Loucy (cell line): ENCODE results near the gene G0S2.

Source experiments
- H2AFZ ChIP-seq: fragments of 200-600 bp; sonication (generic); 2 replicates; pipeline ENCODE4 v1.6.0; 2016; ENCODE audit warnings: antibody characterized with exemption, mild to moderate bottlenecking, low read length, moderate library complexity
- H3F3A ChIP-seq: fragments of 200-600 bp; 2 replicates; pipeline ENCODE4 v1.6.0; 2016; ENCODE audit warnings: antibody characterized with exemption, low read depth, mild to moderate bottlenecking
- H3K27me3 ChIP-seq: fragments of 200-600 bp; sonication (generic); 2 replicates; pipeline ENCODE4 v1.6.1; 2014; ENCODE audit warnings: low read length, mild to moderate bottlenecking; ENCODE audit not compliant: insufficient read depth, poor library complexity, severe bottlenecking
- H3K36me3 ChIP-seq: fragments of 200-600 bp; sonication (generic); 2 replicates; pipeline ENCODE4 v1.6.1; 2016; ENCODE audit warnings: low read length; ENCODE audit not compliant: insufficient read depth
- H3K4me1 ChIP-seq: fragments of 200-600 bp; sonication (generic); 2 replicates; pipeline ENCODE4 v1.5.1; 2014; ENCODE audit warnings: low read length, mild to moderate bottlenecking; ENCODE audit not compliant: insufficient read depth, poor library complexity, severe bottlenecking
- H3K4me2 ChIP-seq: fragments of 200-600 bp; sonication (generic); 2 replicates; pipeline ENCODE4 v1.6.0; 2014; ENCODE audit warnings: antibody characterized with exemption, low read length, low read depth, mild to moderate bottlenecking; ENCODE audit not compliant: poor library complexity, severe bottlenecking
- H3K4me3 ChIP-seq: fragments of 200-600 bp; sonication (generic); 2 replicates; pipeline ENCODE4 v1.5.1; 2014; ENCODE audit warnings: low read length, mild to moderate bottlenecking, mixed read lengths; ENCODE audit not compliant: poor library complexity, severe bottlenecking
- H3K79me2 ChIP-seq: fragments of 200-600 bp; sonication (generic); 2 replicates; pipeline ENCODE4 v1.6.1; 2014; ENCODE audit warnings: low read length; ENCODE audit not compliant: insufficient read depth
- H3K9ac ChIP-seq: fragments of 200-600 bp; sonication (generic); 2 replicates; pipeline ENCODE4 v1.6.0; 2014; ENCODE audit warnings: mild to moderate bottlenecking, low read depth, low read length, moderate library complexity; ENCODE audit not compliant: poor library complexity, severe bottlenecking
- H3K9me2 ChIP-seq: fragments of 200-600 bp; sonication (generic); replicated peaks from 2 replicates; pipeline ENCODE4 v1.6.1; 2016; ENCODE audit warnings: low read depth, low read length, mixed read lengths
- H3K9me3 ChIP-seq: fragments of 200-600 bp; sonication (generic); 2 replicates; pipeline ENCODE4 v1.6.1; 2014; ENCODE audit warnings: mild to moderate bottlenecking, antibody characterized with exemption, low read length, low read depth; ENCODE audit not compliant: insufficient read depth
- H4K20me1 ChIP-seq: fragments of 200-600 bp; sonication (generic); 2 replicates; pipeline ENCODE4 v1.6.0; 2014; ENCODE audit warnings: antibody characterized with exemption, low read length, mild to moderate bottlenecking; ENCODE audit not compliant: insufficient read depth, poor library complexity, severe bottlenecking
- CTCF ChIP-seq: fragments of 200-600 bp; sonication (generic); conservative IDR thresholded peaks from 2 replicates; pipeline ENCODE4 v1.5.1; 2014; ENCODE audit warnings: mild to moderate bottlenecking, antibody characterized with exemption, low read length
- EZH2phosphoT487 ChIP-seq: fragments of 200-600 bp; IDR thresholded peaks from 2 replicates; pipeline ENCODE4 v1.6.1; 2018; ENCODE audit warnings: antibody characterized with exemption, mild to moderate bottlenecking, moderate library complexity, borderline replicate concordance

Gene G0S2

GRCh38 chr1:209717818-209718217 lies 42.6 kb downstream of the G0S2 start:
- TF ChIP-seq CTCF (no peak), EZH2phosphoT487 (no peak)
- H3K4me3 ChIP-seq = no peak overlapping the region
- H3K4me2 ChIP-seq = no peak overlapping the region

DNA sequence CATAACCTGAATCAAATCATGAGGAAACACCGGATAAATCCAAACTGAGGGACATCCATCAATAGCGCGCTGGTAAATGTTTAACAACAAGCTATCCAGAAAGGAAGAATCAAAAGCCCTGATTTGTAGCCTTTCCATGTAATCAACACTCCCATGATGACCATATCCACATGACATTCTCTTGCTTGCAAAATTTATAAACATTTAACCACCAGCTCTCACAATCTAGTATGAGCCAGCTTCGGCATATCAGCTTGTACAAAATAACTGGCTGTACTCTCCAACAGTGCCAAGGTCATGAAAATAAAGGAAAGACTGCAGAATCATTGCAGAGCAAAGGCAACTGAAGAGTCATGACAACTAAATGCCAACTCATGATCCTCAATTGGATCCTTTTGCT lies 45.1 kb downstream of the G0S2 start:
- Histone ChIP-seq H3K36me3 (no peaks in the 10 kb centered on the region), H3F3A (no peaks in the 10 kb centered on the region), H3K9me2 (no peaks in the 10 kb centered on the region), H2AFZ (no peak overlapping the region), H3K4me1 (no peaks in the 10 kb centered on the region), H3K9ac (no peak overlapping the region), H3K79me2 (no peaks in the 10 kb centered on the region), H3K27me3 (no peaks in the 10 kb centered on the region), H4K20me1 (no peaks in the 10 kb centered on the region), H3K4me3 (no peak overlapping the region), H3K4me2 (no peak overlapping the region), H3K9me3 (no peaks in the 10 kb centered on the region)
- TF ChIP-seq EZH2phosphoT487 (no peak), CTCF (no peak)

More at GRCh38 chr1:209717818-209718217, 42.6 kb downstream of the G0S2 start:
- no peaks in the 10 kb centered on the region for H3K79me2 ChIP-seq
- H3K9me2 ChIP-seq = no peaks in the 10 kb centered on the region
- H3K27me3 ChIP-seq = no peaks in the 10 kb centered on the region
- no peaks in the 10 kb centered on the region for H3F3A ChIP-seq
- no peaks in the 10 kb centered on the region for H4K20me1 ChIP-seq
- no peaks in the 10 kb centered on the region for H3K9me3 ChIP-seq
- H3K36me3 ChIP-seq = no peaks in the 10 kb centered on the region
- H2AFZ ChIP-seq = no peak overlapping the region
- no peak overlapping the region for H3K9ac ChIP-seq
- H3K4me1 ChIP-seq = no peaks in the 10 kb centered on the region

DNA sequence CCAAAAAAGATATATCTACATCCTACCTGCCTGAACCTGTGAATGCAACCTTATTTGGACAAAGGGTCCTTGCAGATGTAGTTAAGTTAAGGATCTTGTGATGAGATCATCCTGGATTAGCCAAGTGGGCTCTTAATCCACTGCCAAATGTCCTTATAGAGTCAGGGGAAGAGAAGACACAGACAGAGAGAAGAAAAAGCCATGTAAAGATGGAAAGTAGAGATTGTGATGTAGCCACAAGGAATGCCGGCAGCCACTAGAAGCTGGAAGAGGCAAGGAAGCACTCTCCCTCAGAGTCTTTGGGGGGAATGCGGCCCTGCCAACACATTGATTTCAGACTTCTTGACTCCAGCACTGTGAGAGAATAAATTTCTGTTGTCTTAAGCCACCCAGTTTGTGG lies 45.6 kb downstream of the G0S2 start:
- Histone ChIP-seq H2AFZ (no peak overlapping the region), H3K79me2 (no peaks in the 10 kb centered on the region), H3K4me2 (no peak overlapping the region), H3K9me3 (no peaks in the 10 kb centered on the region), H3K4me1 (no peaks in the 10 kb centered on the region), H3K4me3 (no peak overlapping the region), H3K27me3 (no peaks in the 10 kb centered on the region), H3K9ac (no peak overlapping the region), H3K9me2 (no peaks in the 10 kb centered on the region), H4K20me1 (no peaks in the 10 kb centered on the region), H3K36me3 (no peaks in the 10 kb centered on the region), H3F3A (no peaks in the 10 kb centered on the region)
- TF ChIP-seq EZH2phosphoT487 (no peak), CTCF (no peak)
